Ishikawa (cell line): ENCODE results near the gene SERPINA1.

Experiments
- EP300 ChIP-seq: IDR thresholded peaks from 2 replicates; pipeline ENCODE4 v1.6.1; 2012; ENCODE audit warnings: borderline replicate concordance
- TF ChIP-seq, protein P1 (sequence below): IDR thresholded peaks from 2 replicates; pipeline ENCODE4 v1.6.1; 2012; ENCODE audit warnings: low read depth, mild to moderate bottlenecking

DNA sequence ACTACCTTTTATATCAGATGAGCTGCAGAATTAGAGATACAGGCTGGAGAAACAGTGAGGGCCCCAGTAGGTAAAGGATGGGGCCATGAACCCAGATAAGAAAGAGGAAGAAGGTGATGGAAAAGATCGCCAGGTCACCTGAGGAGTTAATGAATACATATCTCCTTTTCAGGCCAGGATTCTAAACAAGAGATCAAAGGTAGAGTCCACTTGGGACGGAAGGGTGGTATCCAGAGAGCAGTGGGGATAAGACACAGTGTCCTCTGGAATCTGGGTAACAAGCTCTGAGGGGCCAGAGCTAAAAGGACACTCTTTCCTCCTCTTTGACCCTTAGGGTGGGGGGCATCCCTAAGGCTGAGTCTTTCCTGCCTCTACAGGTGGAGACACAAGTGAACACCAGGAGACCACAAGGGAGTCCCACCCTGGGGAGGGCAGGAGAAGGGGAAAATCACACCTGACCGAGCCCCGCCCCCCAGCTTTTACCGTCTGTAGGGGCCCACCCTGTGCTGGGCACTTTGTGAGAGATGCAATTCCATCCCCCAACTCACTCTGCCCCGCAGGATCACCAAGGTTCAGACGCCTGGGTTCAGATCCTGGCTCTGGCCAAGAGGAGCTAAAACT, 27.3 kb downstream of the SERPINA1 start:
- TF ChIP-seq, protein P1, sequence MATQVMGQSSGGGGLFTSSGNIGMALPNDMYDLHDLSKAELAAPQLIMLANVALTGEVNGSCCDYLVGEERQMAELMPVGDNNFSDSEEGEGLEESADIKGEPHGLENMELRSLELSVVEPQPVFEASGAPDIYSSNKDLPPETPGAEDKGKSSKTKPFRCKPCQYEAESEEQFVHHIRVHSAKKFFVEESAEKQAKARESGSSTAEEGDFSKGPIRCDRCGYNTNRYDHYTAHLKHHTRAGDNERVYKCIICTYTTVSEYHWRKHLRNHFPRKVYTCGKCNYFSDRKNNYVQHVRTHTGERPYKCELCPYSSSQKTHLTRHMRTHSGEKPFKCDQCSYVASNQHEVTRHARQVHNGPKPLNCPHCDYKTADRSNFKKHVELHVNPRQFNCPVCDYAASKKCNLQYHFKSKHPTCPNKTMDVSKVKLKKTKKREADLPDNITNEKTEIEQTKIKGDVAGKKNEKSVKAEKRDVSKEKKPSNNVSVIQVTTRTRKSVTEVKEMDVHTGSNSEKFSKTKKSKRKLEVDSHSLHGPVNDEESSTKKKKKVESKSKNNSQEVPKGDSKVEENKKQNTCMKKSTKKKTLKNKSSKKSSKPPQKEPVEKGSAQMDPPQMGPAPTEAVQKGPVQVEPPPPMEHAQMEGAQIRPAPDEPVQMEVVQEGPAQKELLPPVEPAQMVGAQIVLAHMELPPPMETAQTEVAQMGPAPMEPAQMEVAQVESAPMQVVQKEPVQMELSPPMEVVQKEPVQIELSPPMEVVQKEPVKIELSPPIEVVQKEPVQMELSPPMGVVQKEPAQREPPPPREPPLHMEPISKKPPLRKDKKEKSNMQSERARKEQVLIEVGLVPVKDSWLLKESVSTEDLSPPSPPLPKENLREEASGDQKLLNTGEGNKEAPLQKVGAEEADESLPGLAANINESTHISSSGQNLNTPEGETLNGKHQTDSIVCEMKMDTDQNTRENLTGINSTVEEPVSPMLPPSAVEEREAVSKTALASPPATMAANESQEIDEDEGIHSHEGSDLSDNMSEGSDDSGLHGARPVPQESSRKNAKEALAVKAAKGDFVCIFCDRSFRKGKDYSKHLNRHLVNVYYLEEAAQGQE = no peak
- TF ChIP-seq EP300 = no peak
